NCI-H524 treated with DMSO at 0.1 percent for 48 hours (cell line): ENCODE measurements around the gene STAT5A.
A peak's percentile ranks its signal among the peaks of the same experiment; 100 is the strongest.
"Not testable (repeated sequence)": the region's sequence is repeated elsewhere in the genome, so short reads cannot be mapped to it uniquely, and the experiment has no call there.

Source experiments
- DNase-seq: peaks from one replicate; lab custom pipeline; 2025; lab: John Stamatoyannopoulos, UW

The STAT5A gene

DNA sequence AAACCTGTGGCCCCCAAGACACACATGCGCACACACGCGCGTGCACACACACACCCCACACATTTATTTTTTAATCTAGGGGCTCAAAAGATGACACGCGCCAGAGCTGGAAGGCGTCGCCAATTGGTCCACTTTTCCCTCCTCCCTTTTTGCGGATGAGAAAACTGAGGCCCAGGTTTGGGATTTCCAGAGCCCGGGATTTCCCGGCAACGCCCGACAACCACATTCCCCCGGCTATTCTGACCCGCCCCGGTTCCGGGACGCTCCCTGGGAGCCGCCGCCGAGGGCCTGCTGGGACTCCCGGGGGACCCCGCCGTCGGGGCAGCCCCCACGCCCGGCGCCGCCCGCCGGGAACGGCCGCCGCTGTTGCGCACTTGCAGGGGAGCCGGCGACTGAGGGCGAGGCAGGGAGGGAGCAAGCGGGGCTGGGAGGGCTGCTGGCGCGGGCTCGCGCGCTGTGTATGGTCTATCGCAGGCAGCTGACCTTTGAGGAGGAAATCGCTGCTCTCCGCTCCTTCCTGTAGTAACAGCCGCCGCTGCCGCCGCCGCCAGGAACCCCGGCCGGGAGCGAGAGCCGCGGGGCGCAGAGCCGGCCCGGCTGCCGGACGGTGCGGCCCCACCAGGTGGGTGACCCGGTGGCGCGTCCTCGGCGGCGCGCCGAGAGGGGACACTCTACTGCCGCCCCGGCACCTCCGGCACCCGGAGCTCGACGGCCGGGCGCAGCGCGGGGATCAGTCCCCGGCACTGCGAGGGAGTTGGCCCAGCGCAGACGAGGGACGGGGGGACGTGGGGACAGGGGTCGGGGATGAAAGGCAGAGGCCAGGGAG is at the start of gene STAT5A:
STAT5A (plus strand) TSS at position 522 of the 826 bp plus-strand sequence. CDS start 914 bp downstream, outside the sequence.
- no peak for DNase-seq

GRCh38 chr17:42239576-42239975 is 48.7 kb upstream of the STAT5A start:
- DNase-seq = not testable (repeated sequence)

DNA sequence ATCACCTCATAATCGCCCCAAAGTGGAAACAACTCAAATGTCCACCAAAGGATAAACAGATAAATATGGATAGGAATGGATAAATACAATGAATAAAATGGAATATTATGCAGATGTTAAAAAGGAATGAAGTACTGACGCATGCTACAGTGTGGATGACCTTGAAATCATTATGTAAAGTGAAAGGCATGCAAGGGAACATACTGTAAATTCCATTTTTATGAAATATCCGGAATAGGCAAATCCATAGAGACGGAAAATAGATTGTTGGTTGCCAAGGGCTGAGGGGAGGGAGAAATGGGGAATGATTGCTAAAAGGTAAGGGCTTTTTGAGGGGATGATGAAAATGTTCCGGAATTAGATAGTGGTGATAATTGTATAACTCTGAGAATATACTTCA is 48.1 kb upstream of the STAT5A start:
- DNase-seq = no peak

- DNase-seq = not testable (repeated sequence)
Measured at GRCh38 chr17:42240863-42241262, 47.4 kb upstream of the STAT5A start.

GRCh38 chr17:42241871-42242270 is 46.4 kb upstream of the STAT5A start:
- DNase-seq = peak; percentile 90

DNA sequence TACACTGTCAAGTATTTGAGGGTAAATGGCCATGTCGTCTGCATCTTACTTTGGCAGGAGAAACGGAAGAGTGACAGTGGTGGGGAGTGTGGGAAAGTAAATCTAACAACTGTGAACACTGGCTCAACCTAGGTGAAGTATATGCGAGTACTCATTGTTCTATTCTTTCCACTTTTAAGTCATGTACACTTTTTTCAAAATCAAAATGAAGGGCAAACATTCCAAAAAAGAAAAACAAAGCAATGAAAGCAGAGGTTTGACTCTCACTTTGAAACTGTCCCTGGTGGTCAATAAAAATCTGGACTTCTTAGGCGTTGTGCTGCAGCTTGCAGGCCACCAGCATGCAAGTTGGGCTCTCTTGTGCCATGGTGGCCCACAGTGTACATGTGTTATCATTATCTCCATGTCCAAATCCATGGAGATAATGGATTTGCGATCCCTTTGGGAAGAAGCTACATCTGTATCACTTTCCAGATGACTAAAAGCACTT is 44.8 kb upstream of the STAT5A start:
- no peak for DNase-seq

DNA sequence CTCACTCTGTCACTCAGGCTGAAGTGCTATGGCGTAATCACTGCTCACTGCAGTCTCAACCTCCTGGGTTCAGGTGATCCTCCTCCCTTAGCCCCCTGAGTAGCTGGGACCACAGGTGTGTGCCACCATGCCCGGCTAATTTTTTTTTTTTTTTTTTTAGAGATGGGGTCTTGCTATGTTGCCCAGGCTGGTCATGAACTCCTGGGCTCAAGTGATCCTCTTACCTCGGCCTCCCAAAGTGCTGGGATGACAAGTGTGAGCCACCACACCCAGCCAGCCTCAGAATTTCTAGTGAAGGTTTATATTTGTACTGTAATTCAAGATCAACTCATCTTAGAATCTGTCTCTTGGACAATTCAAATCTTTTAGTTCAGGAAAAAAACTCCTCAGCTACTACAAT is 44.2 kb upstream of the STAT5A start:
- not testable (repeated sequence) for DNase-seq

DNA sequence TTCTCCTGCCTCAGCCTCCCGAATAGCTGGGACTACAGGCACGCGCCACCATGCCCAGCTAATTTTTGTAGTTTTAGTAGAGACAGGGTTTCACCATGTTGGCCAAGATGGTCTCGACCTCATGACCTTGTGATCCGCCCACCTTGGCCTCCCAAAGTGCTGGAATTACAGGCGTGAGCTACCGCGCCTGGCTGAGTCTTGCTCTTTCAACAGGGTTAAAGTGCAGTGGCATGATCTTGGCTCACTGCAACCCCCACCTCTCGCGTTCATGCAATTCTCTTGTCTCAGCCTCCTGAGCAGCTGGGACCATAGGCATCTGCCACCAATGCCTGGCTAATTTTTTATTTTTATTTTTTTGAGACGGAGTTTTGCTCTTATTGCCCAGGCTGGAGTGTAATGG is 43.1 kb upstream of the STAT5A start:
- DNase-seq = not testable (repeated sequence)

- DNase-seq = no peak
Measured at GRCh38 chr17:42246515-42246914, 41.8 kb upstream of the STAT5A start.

GRCh38 chr17:42247734-42248133 is 40.6 kb upstream of the STAT5A start:
- DNase-seq = no peak

DNA sequence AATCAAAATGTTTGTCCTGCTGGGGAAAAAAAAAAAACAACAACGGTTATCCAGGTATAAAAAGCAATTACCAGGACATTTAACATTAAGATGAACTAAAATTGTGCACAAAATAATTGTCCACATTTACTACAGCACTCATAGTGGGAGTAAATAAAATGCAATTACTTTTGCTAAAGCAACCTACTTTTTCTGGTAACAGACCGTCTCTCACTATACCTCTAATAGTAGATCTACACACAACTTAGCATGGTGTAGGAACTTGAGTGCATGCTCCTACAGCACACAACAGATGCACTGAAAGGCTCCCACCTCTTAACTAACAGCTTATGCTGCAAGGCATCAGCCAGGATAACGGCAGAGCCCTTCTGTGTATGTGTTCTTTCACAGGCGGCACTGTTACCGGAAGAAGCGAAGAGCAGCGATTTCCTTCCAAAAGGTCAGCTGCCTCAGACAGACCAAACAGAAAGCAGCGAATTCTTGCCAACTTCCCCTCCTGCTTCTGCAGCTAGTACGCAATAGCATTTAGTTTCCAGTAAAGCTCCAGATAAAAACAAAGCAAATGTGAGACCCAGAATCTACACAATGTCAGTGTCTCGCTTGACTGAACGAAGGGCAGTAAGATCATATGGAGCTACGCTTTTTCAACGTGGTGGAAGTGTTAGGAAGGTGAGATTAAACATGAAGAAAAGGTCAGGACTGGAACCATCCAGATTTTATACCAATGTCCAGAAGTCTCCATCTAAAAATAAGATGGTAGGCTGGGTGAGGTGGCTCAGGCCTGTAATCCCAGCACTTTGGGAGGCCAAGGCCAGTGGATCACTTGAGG is 39.7 kb upstream of the STAT5A start:
- DNase-seq = peak; percentile 92

DNA sequence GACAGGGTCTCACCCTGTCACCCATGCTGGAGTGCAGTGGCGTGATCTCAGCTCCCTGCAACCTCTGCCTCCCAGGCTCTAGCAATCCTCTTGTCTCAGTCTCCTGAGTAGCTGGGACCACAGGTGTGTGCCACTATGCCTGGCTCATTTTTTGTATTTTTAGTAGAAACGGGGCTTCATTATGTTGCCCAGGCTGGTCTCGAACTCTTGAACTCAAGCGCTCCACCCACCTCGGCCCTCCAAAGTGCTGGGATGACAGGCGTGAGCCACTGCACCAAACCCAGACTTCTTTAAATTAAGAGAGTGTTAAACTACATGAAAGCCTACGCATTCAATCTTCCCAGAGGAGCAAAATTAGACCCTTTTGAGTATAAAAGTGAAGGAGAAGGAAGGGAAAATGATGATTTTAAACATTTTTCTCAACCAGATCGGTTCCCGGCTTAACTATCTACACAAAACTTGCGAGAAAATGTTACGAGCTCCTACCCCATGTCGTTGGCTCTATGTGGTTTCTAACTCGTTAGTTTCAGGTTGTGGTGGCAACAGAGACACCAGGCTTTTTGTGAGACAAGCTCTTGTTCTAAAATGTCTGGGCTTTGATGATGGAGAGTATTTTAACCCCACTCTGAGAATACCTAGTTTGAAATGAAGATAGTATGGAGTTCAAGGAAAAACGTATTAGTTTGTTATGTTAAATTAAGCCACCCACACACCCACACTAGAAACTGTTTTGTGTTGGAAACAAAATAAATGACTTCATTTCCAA is 38.4 kb upstream of the STAT5A start:
- no peak for DNase-seq

DNA sequence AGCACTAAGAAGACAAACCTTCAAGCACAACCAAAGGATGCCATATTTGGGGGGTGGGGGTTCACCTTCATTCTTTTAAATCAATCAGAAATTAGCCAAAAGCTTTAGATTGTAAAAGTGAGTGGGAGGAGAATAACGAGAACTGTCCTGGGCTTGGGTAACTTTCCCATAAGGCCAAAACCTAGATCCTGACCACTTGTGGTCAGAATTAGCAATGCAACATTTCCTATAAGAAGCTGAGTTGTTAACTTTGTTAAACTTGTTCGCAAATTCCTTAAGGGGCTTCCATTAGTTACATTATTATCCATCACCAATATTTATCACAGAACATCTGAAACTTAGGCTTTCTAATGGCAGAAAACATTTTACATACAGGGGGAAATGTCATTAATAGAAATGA is 37.2 kb upstream of the STAT5A start:
- no peak for DNase-seq

DNA sequence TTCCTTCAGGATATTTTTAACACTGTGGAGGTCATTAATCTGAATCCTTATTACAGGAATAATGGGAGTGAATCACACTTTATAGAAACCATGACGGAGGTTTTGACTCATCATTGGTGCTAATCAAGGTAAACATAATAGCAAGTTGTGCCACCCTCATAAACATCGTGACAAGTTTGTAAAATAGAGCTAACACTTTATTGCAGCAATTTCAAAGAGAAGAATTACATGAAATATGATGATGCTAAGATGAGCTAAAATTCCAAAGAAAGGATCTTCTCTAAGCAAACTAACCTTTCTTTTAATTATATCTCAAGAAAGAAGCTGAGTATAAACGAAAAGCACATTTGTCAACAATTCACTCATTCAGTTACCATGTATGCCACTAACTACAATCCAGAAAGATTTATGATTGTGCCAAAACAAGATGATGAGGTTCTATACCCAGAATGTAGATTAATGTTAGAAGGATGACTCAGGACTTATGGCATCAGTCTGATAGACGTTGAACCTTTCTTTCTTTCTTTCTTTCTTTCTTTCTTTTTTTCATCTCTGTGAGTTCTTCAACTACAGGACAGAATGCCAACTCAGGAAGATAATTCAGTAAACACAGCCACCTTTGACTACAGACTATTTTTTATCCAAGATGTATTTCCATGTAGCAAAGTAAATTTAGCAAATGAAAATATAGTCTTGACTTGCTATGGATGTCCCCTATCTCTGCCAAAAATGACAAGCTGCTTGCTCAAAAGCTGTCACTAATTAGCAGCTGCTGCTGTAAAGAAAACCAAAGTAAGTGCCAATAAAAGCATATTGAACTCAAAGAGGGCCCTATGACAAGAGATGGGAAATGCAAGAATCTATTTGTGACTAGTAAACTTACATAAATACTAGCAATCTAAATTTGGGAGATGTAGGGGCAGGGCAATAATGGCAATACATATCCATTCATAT is 35.4 kb upstream of the STAT5A start:
- DNase-seq = no peak

DNA sequence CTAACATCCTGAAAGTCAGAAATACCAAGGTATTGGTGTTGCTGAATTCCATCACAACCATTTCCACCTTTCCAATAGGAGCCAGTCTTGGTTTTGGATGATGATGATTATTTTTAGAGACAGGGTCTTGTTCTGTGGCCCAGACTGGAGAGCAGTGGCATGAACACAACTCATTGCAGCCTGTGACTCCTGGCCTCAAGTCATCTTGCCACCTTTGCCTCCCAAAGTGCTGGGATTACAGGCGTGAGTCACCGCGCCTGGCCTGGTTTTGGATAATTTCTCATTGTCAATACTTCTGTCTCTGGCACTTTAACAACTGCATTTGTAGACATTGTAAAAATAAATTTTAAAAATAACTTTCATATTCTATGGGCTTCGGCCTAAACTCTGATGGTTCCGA is 34.7 kb upstream of the STAT5A start:
- no peak for DNase-seq

DNA sequence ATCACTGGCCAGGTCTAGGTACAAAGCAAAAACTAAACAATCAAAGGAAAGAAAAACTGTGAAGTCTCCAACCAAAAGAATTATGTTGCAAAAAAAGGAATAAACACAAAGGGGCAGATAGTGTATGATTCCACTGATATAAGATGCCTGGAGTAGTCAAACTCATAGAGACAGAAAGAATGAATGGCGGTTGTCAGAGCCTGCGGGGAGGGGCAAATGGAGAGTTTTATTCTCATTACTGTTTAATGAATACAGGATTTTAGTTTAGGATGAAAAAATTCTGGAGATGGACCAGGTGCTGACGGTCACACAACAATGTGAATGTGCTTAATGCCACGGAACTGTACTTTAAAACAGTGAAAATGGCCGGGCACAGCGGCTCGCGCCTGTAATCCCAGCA is 32.9 kb upstream of the STAT5A start:
- no peak for DNase-seq

DNA sequence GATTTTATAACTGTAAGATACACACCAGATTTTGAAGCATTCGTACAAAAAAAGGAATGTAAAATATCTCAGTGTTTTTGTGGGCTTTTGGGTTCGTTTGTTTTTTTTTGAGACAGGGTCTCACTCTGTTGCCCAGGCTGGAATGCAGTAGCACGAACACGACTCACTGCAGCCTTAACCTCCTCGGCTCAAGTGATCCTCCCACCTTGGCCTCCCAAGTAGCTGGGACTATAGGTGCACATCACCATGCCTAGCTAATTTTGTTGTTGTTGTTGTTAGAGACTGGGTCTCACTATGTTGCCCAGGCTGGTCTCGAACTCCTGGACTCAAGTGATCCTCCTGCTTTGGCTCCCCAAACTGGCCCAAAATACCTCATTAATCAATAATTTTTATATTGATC is 28.0 kb upstream of the STAT5A start:
- DNase-seq = no peak

DNA sequence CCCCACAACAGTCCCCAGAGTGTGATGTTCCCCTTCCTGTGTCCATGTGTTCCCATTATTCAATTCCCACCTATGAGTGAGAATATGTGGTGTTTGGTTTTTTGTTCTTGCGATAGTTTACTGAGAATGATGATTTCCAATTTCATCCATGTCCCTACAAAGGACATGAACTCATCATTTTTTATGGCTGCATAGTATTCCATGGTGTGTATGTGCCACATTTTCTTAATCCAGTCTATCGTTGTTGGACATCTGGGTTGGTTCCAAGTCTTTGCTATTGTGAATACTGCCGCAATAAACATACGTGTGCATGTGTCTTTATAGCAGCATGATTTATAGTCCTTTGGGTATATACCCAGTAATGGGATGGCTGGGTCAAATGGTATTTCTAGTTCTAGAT is 23.9 kb upstream of the STAT5A start:
- not testable (repeated sequence) for DNase-seq

DNA sequence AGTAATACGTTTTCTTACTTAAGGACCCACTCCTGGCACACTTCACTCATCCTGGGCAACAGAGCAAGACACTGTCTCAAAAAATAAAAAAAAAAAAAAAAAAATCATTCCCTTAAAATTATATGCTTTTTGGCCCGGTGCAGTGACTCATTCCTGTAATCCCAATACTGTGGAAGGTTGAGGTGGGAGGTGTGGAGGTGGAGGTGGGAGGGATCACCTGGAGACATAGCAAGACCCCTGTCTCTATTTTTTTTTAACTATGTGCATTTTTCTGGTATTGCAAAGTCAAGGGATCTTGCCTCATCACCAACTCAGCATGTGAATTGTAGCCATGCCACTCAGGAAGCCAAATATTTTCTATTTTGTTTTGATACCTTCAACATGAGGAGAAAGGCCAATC is 21.8 kb upstream of the STAT5A start:
- no peak for DNase-seq

DNA sequence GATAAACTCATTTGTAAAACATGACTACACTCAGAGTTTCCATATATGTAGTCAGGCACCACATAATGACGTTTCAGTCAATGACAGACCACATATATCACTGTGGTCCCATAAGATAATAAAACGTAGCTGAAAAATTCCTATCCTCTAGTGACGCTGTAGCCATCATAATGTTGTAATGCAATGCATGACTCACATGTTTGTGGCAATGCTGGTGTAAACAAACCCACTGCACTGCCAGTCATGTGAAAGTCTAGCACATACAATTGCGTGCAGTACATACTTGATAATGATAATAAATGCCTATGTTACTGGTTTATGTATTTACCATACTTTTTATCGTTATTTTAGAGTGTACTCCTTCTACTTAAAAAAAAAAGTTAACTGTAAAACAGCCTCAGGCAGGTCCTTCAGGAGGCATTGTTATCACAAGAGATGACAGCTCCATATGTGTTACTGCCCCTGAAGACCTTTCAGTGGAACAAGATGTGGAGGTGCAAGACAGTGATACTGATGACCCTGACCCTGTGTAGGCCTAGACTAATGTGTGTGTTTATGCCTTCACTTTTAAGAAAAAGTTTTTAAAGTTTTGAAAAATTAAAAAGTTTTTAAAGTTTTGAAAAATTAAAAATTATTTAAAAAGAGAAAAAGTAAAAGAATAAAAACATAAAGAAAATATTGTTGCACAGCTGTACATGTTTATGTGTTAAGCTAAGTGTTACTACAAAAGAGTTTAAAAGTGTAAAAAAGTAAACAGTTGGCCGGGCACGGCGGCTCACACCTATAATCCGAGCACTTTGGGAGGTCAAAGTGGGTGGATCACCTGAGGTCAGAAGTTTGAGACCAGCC is 21.2 kb upstream of the STAT5A start:
- DNase-seq = no peak
